Subcutaneous abdominal adipose tissue (tissue), 5 donors: ENCODE measurements around the gene ABR.

Experiments used
- H3K27ac ChIP-seq: one replicate; pipeline ENCODE4 v1.7.0; 2013; ENCODE audit warnings: low read depth, mild to moderate bottlenecking, inconsistent platforms, low read length, moderate library complexity
- H3K27me3 ChIP-seq, 5 donors: one replicate each; pipeline ENCODE4 v1.7.0; 2013; ENCODE audit warnings: low read length in 5 of 5, inconsistent platforms in 1 of 5; ENCODE audit not compliant: control insufficient read depth in 5 of 5, insufficient read depth in 4 of 5
- H3K36me3 ChIP-seq, 5 donors: one replicate each; pipeline ENCODE4 v1.7.0; 2013; ENCODE audit warnings: low read length in 5 of 5; ENCODE audit not compliant: control insufficient read depth in 5 of 5, insufficient read depth in 5 of 5
- H3K4me1 ChIP-seq, 5 donors: one replicate each; pipeline ENCODE4 v1.7.0; 2013; ENCODE audit warnings: low read length in 5 of 5, mild to moderate bottlenecking in 3 of 5, moderate library complexity in 1 of 5; ENCODE audit not compliant: control insufficient read depth in 5 of 5, insufficient read depth in 5 of 5
- H3K4me3 ChIP-seq, 5 donors: one replicate each; pipeline ENCODE4 v1.7.0; 2013; ENCODE audit warnings: low read length in 5 of 5, low read depth in 1 of 5
- H3K9ac ChIP-seq, 5 donors: one replicate each; pipeline ENCODE4 v1.7.0; 2013; ENCODE audit warnings: low read length in 5 of 5, mild to moderate bottlenecking in 4 of 5, moderate library complexity in 3 of 5
- H3K9me3 ChIP-seq, 5 donors: one replicate each; pipeline ENCODE4 v1.7.0; 2013; ENCODE audit warnings: low read length in 5 of 5; ENCODE audit not compliant: control insufficient read depth in 5 of 5
- donor health status: healthy.
- donor health status: healthy.
- donor health status: healthy.
- donor health status: healthy.
- donor health status: healthy.

Gene ABR

DNA sequence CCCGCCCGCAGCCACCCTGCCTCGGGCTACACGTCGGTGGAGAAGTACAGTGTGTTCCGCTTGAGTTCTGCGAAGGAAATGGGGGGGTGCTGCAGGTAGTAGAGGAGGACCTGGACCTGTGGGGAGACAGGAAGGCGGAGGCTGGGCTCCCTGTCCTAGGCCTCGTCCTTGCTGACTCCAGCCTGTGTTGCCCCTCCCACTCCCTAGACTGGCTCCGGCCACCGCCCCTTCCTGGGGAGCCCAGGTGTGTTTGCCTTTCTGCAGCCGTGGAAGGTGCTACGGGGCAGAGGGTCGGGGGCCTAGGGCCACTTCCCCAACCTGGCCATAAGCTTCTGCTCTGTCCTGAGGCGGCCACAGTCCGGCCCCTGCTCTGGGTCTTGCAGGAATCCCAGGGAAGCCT lies 173.7 kb downstream of the ABR start:
- Histone ChIP-seq H3K9me3 (no peaks in the 10 kb centered on the region), H3K36me3 (peaks cover 0 to 92% (median 60%) of the 10 kb centered on the region in 5 donors), H3K9ac (peak overlapping the region in 1 of 5 donors; percentile 37), H3K4me3 (no peak overlapping the region), H3K4me1 (peaks cover 17 to 84% (median 79%) of the 10 kb centered on the region in 5 donors), H3K27ac (no peak overlapping the region), H3K27me3 (no peaks in the 10 kb centered on the region)

DNA sequence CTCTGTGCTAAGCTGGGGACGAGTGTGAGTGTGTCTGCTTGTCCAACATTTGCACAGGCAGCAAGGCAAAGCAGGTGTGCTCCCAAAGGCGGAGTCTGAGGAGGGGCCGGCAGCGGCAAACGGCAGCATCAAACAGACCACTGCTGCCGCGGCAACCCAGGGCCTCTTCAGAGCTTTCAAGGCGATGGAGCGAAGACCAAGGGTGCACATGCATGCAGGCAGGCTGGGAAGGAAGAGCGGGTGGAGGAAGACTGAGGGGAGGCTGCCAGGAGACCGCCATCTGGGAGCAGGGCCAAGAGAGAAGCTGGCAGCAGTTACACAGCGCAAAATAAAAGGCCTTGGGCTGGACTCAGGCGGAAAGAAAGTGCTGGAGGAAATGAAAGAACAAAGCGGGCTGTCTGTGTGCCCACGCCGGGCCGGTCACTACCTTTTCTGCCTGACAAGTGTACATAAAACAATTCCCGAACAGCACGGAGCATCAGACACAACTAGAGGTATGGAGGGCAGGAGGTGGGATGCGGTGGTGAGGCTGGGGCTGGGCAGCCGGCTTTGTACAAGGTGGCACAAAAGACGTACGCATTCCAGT lies 174.3 kb downstream of the ABR start:
- peaks cover 17 to 86% (median 80%) of the 10 kb centered on the region in 5 donors for H3K4me1 ChIP-seq
- peak overlapping the region in 2 of 5 donors; percentile 37 to 39 for H3K9ac ChIP-seq
- peaks cover 0 to 92% (median 60%) of the 10 kb centered on the region in 5 donors for H3K36me3 ChIP-seq
- H3K4me3 ChIP-seq: peak overlapping the region in 1 of 5 donors; percentile 8
- no peaks in the 10 kb centered on the region for H3K9me3 ChIP-seq
- H3K27me3 ChIP-seq: no peaks in the 10 kb centered on the region
- H3K27ac ChIP-seq: no peak overlapping the region

DNA sequence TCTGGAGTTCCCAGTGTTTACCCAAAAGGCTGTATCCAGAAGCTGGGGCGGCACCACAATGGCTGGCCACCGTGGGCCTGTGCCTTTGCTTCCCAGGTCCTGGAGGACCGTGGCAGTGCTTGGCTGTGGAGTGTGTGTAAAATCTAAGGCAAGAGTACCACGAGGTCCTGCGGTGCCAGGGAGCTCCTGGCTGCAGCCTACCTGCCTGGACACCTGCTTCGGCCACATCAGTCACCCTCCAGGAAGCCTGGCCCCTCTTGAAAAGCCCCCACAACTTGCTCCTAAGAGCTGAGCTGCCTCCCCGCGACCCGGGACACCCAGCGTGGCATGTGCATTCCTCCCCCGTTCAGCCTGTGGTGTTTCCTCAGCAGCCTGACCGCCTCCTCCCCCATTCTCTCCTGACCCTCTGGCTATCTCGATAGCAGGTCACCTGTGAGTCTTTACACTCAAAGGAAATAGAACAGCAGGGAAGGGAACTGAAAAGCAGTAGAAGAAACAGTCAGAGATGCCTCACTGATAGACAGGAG lies 174.9 kb downstream of the ABR start:
- peaks cover 17 to 86% (median 77%) of the 10 kb centered on the region in 5 donors for H3K4me1 ChIP-seq
- peaks cover 0 to 89% (median 60%) of the 10 kb centered on the region in 5 donors for H3K36me3 ChIP-seq
- no peaks in the 10 kb centered on the region for H3K27me3 ChIP-seq
- no peak overlapping the region for H3K27ac ChIP-seq
- H3K9me3 ChIP-seq: no peaks in the 10 kb centered on the region
- no peak overlapping the region for H3K9ac ChIP-seq
- H3K4me3 ChIP-seq: no peak overlapping the region

DNA sequence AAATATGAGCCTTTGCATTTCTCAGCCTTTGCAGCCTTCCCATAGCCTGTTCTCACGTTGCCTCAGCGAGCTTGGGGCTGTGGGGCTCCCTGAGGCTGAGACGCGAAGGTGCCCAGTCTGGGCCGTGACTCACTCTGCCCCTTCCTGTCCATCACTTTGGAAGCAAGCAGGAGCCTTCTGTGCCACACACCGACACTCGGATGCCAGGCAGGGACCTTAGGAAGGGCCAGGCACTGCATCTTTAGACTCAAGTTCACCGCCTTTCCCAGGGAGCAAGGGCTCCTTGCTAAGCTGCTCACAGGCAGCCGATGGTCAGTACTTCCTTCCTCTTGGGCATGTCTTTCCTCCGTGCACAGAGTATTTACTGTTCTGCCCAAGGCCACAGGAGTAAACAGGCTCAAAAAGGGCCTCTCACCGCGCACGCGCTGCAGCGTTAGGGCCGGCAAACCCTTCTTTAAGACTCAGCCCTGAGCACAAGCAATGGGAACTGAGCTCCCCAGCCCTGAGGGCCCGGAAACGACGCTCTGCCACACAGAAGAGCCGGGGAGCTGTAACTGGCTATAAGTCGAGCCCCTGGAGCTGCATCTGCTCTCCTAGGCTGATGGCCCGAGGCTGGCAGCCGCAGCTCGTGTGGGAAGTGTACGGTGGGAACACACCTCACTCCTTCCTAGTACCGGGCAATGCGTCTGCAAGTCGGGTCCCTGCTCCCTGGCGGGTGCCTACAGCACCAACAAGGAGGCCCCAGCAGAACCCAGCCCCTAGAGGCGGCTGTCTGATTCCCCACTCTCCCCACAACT lies 175.6 kb downstream of the ABR start:
- peaks cover 0 to 88% (median 62%) of the 10 kb centered on the region in 5 donors for H3K36me3 ChIP-seq
- no peak overlapping the region for H3K9ac ChIP-seq

DNA sequence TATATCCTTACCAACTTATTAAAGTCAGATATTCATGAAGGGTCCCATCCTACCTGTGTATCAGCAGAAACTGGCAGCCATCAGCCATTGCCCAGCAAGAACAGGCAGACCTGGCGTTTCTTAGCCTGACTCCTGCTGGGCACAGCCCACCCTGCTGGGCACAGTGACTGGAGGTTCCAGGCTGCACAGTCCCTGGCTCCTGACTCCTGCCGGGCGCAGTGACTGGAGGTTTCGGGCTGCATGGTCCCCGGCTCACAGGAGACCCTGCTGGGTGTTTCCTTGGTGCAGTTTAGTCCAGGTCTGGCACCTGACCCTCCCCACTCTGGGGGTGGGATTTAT lies 176.2 kb downstream of the ABR start:
- no peak overlapping the region for H3K27ac ChIP-seq
- H3K4me3 ChIP-seq: no peak overlapping the region
- H3K9ac ChIP-seq: no peak overlapping the region
- H3K36me3 ChIP-seq: peaks cover 0 to 88% (median 58%) of the 10 kb centered on the region in 5 donors
- H3K4me1 ChIP-seq: peaks cover 17 to 79% (median 66%) of the 10 kb centered on the region in 5 donors
- H3K27me3 ChIP-seq: no peaks in the 10 kb centered on the region
- H3K9me3 ChIP-seq: no peaks in the 10 kb centered on the region

More for the DNA sequence above, 175.6 kb downstream of the ABR start:
- no peaks in the 10 kb centered on the region for H3K27me3 ChIP-seq
- H3K9me3 ChIP-seq: no peaks in the 10 kb centered on the region
- no peak overlapping the region for H3K4me3 ChIP-seq
- H3K4me1 ChIP-seq: peaks cover 17 to 82% (median 70%) of the 10 kb centered on the region in 5 donors
- H3K27ac ChIP-seq: no peak overlapping the region

DNA sequence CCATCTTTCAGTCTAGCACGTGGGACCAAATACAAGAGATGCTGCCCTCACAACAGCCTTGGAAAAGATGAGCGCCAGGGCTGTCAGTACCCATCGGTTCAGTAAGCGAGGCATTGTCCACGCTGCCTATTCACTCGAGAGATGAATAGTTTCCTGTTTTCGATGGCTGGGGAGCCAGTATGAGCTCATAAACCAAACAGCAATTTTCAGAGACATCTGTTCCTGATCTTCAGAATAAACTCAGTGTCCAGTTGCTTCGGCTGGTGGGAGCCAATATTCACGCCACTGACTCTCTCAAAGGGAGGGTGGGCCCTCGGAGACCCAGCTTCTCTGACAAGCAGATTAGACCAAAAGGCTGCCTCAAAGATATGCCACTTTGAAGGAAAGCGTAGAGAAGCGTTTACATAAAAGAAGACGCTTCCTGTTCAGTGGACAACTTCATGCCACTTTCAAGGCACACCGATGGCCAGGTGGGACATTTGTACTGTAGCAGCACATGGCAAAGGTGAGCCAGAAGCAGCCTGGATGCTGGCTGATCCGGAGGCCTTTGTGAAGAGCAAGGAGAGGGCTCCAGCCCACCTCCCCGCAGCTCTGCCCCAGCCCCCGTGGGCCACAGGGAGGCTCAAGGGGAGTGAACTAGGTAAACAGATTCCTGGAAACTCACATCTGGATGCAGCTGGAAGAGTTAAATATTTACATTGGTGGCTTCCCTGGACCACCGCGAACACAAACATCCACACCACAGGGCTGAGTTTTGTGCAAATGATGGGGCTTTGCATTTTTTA lies 176.8 kb downstream of the ABR start:
- H3K4me1 ChIP-seq: peaks cover 15 to 79% (median 66%) of the 10 kb centered on the region in 5 donors

DNA sequence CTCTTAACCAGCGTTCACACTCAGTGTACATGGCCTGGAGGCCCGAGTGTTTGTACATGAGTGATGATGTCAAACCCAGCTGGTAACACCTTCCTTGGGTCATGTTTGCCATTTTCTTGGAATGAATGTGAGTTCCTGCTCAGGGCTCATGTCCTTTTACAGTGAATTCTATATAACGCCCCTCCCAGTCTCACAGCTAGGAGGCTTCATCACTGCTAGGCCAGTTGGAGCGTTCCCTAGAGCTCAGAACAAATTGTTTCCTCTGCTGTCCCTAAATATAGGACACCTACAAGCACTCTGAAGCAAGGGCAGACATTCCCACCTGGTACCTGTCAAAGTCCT lies 177.4 kb downstream of the ABR start:
- Histone ChIP-seq H3K36me3 (peaks cover 0 to 76% (median 51%) of the 10 kb centered on the region in 5 donors), H3K27ac (no peak overlapping the region), H3K9ac (peak overlapping the region in 1 of 5 donors; percentile 31), H3K27me3 (no peaks in the 10 kb centered on the region), H3K4me3 (no peak overlapping the region), H3K9me3 (no peaks in the 10 kb centered on the region), H3K4me1 (peaks cover 17 to 79% (median 66%) of the 10 kb centered on the region in 5 donors)

More for the DNA sequence above, 176.8 kb downstream of the ABR start:
- H3K36me3 ChIP-seq: peaks cover 0 to 82% (median 53%) of the 10 kb centered on the region in 5 donors
- H3K9me3 ChIP-seq: no peaks in the 10 kb centered on the region
- no peak overlapping the region for H3K4me3 ChIP-seq
- H3K9ac ChIP-seq: peak overlapping the region in 1 of 5 donors; percentile 31
- no peaks in the 10 kb centered on the region for H3K27me3 ChIP-seq
- H3K27ac ChIP-seq: no peak overlapping the region

DNA sequence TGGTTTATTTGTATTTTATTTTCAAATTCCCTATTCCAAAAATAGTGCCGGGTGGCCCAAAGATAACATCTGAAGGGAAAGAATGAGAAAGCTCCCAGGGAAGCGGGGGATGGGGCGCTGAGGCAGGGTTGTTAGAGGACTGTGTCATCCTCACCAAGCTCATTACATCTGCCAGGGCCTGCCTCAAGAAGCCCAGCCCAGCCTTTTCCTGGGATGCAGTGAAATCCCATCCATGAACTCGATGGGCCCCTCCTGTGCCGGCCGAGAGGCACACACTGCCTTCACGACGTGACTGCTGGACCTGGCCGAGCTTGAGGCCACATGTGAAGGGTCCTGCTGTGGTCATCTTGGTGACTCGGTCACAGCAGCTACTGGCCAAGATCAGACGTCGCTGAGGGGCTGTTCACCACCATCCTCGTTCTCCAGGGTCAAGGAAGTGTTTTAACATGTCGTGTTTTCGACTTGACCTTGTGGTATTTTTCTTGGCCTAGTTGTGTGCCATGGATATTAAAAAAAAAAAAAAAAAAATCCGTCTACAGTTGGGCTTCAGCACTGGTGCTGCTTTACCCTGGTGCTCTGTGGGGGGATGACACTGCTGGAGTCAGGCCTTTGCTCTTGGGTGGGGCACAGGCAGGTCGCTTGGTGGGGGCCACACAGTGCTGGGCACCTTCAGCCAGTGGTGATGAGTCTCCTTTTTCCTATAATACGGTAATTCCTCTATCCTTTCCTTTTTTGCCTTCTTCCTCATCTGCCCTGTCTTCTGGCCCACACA lies 178.0 kb downstream of the ABR start:
- Histone ChIP-seq H3K4me3 (no peak overlapping the region), H3K36me3 (peaks cover 0 to 71% (median 51%) of the 10 kb centered on the region in 5 donors), H3K4me1 (peaks cover 17 to 78% (median 64%) of the 10 kb centered on the region in 5 donors), H3K9ac (peak overlapping the region in 1 of 5 donors; percentile 31), H3K9me3 (no peaks in the 10 kb centered on the region), H3K27me3 (no peaks in the 10 kb centered on the region), H3K27ac (no peak overlapping the region)
